Mesenchymal stem cell (in vitro differentiated cells and primary cell): ENCODE data around the gene DIPK1C.

Experiments
- DNase-seq: peaks from one replicate; pipeline ENCODE4 v3.0.0-alpha.2; 2013
- H2AFZ ChIP-seq: one replicate; pipeline ENCODE4 v1.6.1; 2013; ENCODE audit warnings: low read depth, mild to moderate bottlenecking, control low read depth, inconsistent platforms, low read length, moderate library complexity
- H2AK5ac ChIP-seq: 2 replicates; pipeline ENCODE4 v1.6.1; 2013; ENCODE audit warnings: low read length, moderate library complexity, mild to moderate bottlenecking, inconsistent platforms; ENCODE audit not compliant: severe bottlenecking
- H2BK120ac ChIP-seq: one replicate; pipeline ENCODE4 v1.6.1; 2013; ENCODE audit warnings: low read depth, mild to moderate bottlenecking, inconsistent platforms, low read length, moderate library complexity
- H2BK12ac ChIP-seq, 2 experiments: one replicate each; pipeline ENCODE4 v1.6.1; 2013; ENCODE audit warnings: inconsistent platforms in 2 of 2, low read length in 2 of 2, mild to moderate bottlenecking in 2 of 2, moderate library complexity in 2 of 2, control low read depth in 1 of 2
- H2BK15ac ChIP-seq: one replicate; pipeline ENCODE4 v1.6.1; 2013; ENCODE audit warnings: mild to moderate bottlenecking, low read depth, inconsistent platforms; ENCODE audit not compliant: poor library complexity, severe bottlenecking
- H2BK5ac ChIP-seq: 2 replicates; pipeline ENCODE4 v1.6.1; 2013; ENCODE audit warnings: low read depth, mild to moderate bottlenecking, low read length, control low read depth, inconsistent platforms; ENCODE audit not compliant: poor library complexity, severe bottlenecking
- H3K14ac ChIP-seq, 2 experiments: one replicate each; pipeline ENCODE4 v1.6.1; 2013; ENCODE audit warnings: inconsistent platforms in 2 of 2, low read length in 2 of 2, control low read depth in 1 of 2, mild to moderate bottlenecking in 1 of 2, moderate library complexity in 1 of 2
- H3K18ac ChIP-seq, 2 experiments: one replicate each; pipeline ENCODE4 v1.6.1; 2013; ENCODE audit warnings: inconsistent platforms in 2 of 2, low read length in 2 of 2, control low read depth in 1 of 2, low read depth in 1 of 2, mild to moderate bottlenecking in 1 of 2
- H3K23ac ChIP-seq, 2 experiments: one replicate each; pipeline ENCODE4 v1.6.1; 2013; ENCODE audit warnings: inconsistent platforms in 2 of 2, low read length in 2 of 2, mild to moderate bottlenecking in 2 of 2, moderate library complexity in 2 of 2, control low read depth in 1 of 2
- H3K27ac ChIP-seq: 2 replicates; pipeline ENCODE4 v1.5.1; 2013; ENCODE audit warnings: mild to moderate bottlenecking, moderate library complexity, low read length, control low read depth, inconsistent platforms; ENCODE audit not compliant: poor library complexity, severe bottlenecking
- H3K27me3 ChIP-seq, 2 experiments: 2 replicates each; pipeline versions ENCODE4 v1.6.1 to v1.7.0; 2013; ENCODE audit warnings: low read length in 2 of 2, mild to moderate bottlenecking in 2 of 2, moderate library complexity in 2 of 2, control low read depth in 1 of 2, inconsistent platforms in 1 of 2; ENCODE audit not compliant: control insufficient read depth in 1 of 2, insufficient read depth in 1 of 2
- H3K36me3 ChIP-seq, 2 experiments: 2 replicates each; pipeline versions ENCODE4 v1.6.1 to v1.7.0; 2013; ENCODE audit warnings: low read length in 2 of 2, control low read depth in 1 of 2, inconsistent platforms in 1 of 2, low read depth in 1 of 2, mild to moderate bottlenecking in 1 of 2; ENCODE audit not compliant: insufficient read depth in 2 of 2, control insufficient read depth in 1 of 2
- H3K4ac ChIP-seq, 2 experiments: one replicate each; pipeline ENCODE4 v1.6.1; 2013; ENCODE audit warnings: inconsistent platforms in 2 of 2, low read length in 2 of 2, mild to moderate bottlenecking in 2 of 2, moderate library complexity in 2 of 2, control low read depth in 1 of 2, low read depth in 1 of 2
- H3K4me1 ChIP-seq: 2 replicates; pipeline ENCODE4 v1.6.1; 2013; ENCODE audit warnings: low read depth, low read length, control low read depth; ENCODE audit not compliant: control insufficient read depth, insufficient read depth
- H3K4me2 ChIP-seq: 2 replicates; pipeline ENCODE4 v1.6.1; 2013; ENCODE audit warnings: low read length, mild to moderate bottlenecking, inconsistent platforms; ENCODE audit not compliant: poor library complexity, severe bottlenecking
- H3K4me3 ChIP-seq, 2 experiments: 2 replicates each; pipeline versions ENCODE4 v1.5.1 to v1.7.0; 2013; ENCODE audit warnings: low read length in 2 of 2, mild to moderate bottlenecking in 2 of 2, control low read depth in 1 of 2, low read depth in 1 of 2; ENCODE audit not compliant: insufficient read depth in 1 of 2
- H3K79me1 ChIP-seq: replicated peaks from 2 replicates; pipeline ENCODE4 v1.6.1; 2013; ENCODE audit warnings: mild to moderate bottlenecking, control low read depth, low read length, inconsistent platforms; ENCODE audit not compliant: poor library complexity, severe bottlenecking
- H3K9ac ChIP-seq: 2 replicates; pipeline ENCODE4 v1.7.0; 2013; ENCODE audit warnings: mild to moderate bottlenecking, low read length, moderate library complexity
- H3K9me3 ChIP-seq: 2 replicates; pipeline ENCODE4 v1.7.0; 2013; ENCODE audit warnings: mild to moderate bottlenecking, low read length; ENCODE audit not compliant: control insufficient read depth
- H4K8ac ChIP-seq: one replicate; pipeline ENCODE4 v1.6.1; 2013; ENCODE audit warnings: inconsistent platforms, mild to moderate bottlenecking, low read length, moderate library complexity
- H4K91ac ChIP-seq: one replicate; pipeline ENCODE4 v1.6.1; 2013; ENCODE audit warnings: mild to moderate bottlenecking, low read length, inconsistent platforms
- WGBS: methylation state at CpG from one replicate; pipeline ENCODE4 v1.1.7; 2013; ENCODE audit warnings: mixed read lengths; 5-methylcytosine and 5-hydroxymethylcytosine counted together

The DIPK1C gene

DNA sequence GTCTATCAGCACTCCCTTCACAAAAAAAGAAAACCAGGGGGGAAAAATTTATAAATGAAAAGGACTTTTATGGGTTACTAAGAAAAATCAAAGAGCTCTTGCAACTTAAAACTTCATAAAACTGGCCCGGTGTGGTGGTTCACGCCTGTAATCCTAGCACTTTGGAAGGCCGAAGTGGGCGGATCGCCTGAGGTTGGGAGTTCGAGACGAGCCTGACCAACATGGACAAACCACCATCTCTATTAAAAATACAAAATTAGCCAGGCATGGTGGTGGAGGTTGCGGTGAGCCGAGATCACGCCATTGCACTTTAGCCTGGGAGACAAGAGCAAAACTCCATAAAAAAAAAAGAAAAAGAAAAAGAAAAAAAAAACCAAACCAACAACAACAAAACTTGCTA lies 1.7 kb downstream of the DIPK1C start:
- H3K27me3 ChIP-seq, result peaks cover 70 to 95% of the 10 kb centered on the region in 2 experiments

DNA sequence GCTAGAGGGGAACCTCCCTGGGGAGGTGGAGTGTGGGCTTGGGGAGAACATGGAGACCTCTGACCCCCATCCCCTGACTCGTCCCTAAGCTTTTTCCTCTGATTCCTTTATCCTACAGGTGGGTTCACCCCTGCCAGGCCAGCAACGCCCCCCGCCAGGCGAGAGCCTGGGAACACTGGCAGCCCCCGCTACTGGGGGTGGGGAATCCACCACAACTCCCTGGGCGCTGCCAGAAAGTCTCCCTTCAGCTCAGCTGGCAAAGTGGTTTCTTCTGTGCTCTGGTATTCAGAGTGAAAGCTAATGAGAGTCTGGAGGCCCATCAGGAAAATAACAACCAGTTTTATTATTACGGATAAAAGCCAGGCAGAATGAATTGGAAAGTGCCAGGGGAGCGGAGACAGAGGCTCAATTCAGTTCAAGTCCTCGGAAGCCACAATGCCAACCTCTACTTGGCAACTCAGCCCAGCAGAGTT lies 2.8 kb downstream of the DIPK1C start:
- Histone ChIP-seq H3K27ac (no peak overlapping the region), H2BK120ac (no peak overlapping the region), H3K23ac (no peak overlapping the region), H3K27me3 (peaks cover 62 to 86% of the 10 kb centered on the region in 2 experiments), H2BK5ac (no peak overlapping the region), H3K14ac (no peak overlapping the region), H3K9me3 (no peaks in the 10 kb centered on the region), H2BK15ac (no peak overlapping the region), H3K4me2 (no peak overlapping the region), H3K79me1 (no peaks in the 10 kb centered on the region), H3K4ac (no peak overlapping the region), H2AFZ (no peak overlapping the region), H2BK12ac (no peak overlapping the region), H4K91ac (no peak overlapping the region), H4K8ac (no peak overlapping the region), H2AK5ac (no peak overlapping the region), H3K36me3 (no peaks in the 10 kb centered on the region), H3K18ac (no peak overlapping the region), H3K4me3 (no peak overlapping the region), H3K4me1 (peaks cover 11% of the 10 kb centered on the region), H3K9ac (no peak overlapping the region)
- no peak for DNase-seq
- WGBS, result 87% methylated on average over 8 of the region's 9 CpGs

More for the DNA sequence above, 1.7 kb downstream of the DIPK1C start:
- H3K9ac ChIP-seq, result no peak overlapping the region
- no peaks in the 10 kb centered on the region for H3K36me3 ChIP-seq
- H3K23ac ChIP-seq, result no peak overlapping the region
- no peak overlapping the region for H2AFZ ChIP-seq
- no peak overlapping the region for H4K8ac ChIP-seq
- H3K4me1 ChIP-seq, result peaks cover 11% of the 10 kb centered on the region
- no peak overlapping the region for H3K14ac ChIP-seq
- over 99% methylated on average over 7 of the region's 10 CpGs for WGBS
- no peak overlapping the region for H4K91ac ChIP-seq
- no peak overlapping the region for H3K4me2 ChIP-seq
- no peak overlapping the region for H3K4ac ChIP-seq
- DNase-seq, result no peak
- no peak overlapping the region for H3K18ac ChIP-seq
- no peak overlapping the region for H2BK5ac ChIP-seq
- H3K4me3 ChIP-seq, result no peak overlapping the region
- H2BK120ac ChIP-seq, result no peak overlapping the region
- no peak overlapping the region for H3K27ac ChIP-seq
- H2BK15ac ChIP-seq, result no peak overlapping the region
- no peak overlapping the region for H2AK5ac ChIP-seq
- H3K9me3 ChIP-seq, result no peaks in the 10 kb centered on the region
- H3K79me1 ChIP-seq, result no peaks in the 10 kb centered on the region
- H2BK12ac ChIP-seq, result no peak overlapping the region

DNA sequence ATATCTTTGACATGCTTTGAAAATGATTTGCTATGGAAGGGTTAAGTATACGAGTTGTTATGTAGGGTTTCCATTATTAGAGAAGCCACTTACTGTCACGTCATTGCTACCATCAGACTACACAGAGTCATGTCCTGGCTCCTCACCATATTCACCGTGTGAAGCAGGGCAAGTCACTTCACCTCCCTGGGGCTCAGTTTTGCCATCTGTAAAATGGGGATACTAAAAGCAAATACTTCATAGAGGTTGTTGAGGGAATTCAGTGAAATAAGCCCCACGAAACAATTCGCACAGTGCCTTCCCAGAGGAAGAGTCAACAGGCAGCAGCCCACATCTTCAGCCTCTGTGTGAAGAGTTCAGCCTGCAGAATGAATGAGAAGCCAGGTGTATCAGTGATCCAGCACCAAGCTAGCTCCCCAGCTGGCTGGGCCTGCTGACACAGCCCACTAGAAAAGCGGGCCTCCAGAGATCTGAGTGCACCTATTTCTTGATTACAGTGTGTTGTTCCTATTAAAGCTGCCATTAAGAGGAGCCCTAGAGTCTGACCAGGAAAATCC lies 3.4 kb downstream of the DIPK1C start:
- 92% methylated on average over 4 of the region's 6 CpGs for whole genome bisulfite sequencing
- no peak overlapping the region for H3K4ac ChIP-seq

DNA sequence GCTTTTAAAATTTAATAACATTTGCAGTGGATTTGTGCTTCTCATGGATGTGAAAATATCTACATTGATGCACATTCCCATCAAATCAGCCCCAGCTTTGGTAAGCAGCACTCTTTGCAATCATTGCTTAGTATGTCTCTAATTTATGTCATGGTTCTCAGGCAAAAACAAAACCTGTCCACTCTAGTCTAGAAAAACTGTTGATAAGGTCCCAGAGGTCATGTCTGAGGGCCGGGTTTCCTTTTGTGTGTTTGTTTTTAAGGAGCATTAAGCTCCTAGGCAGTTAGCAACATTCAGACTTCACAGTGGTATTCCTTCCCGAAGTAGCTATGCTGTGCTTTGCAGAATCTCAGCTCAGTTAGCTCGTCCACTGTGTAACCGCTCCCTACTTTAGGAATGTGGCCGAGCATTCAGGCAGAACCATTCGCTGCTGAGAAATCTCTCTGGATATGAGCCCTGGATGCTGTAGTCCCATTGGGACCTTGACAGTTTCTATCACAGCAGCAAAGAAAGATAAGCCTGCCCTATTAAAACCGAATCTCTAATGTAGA lies 4.0 kb downstream of the DIPK1C start:
- no peak overlapping the region for H3K27ac ChIP-seq
- H4K91ac ChIP-seq, result no peak overlapping the region
- no peak overlapping the region for H4K8ac ChIP-seq
- WGBS, result 52% methylated on average over 7 of the region's 7 CpGs
- H2BK15ac ChIP-seq, result no peak overlapping the region
- H3K4ac ChIP-seq, result no peak overlapping the region
- no peak overlapping the region for H2BK120ac ChIP-seq
- H3K36me3 ChIP-seq, result no peaks in the 10 kb centered on the region
- no peak overlapping the region for H3K4me3 ChIP-seq
- peaks cover 56 to 80% of the 10 kb centered on the region in 2 experiments for H3K27me3 ChIP-seq
- H2BK5ac ChIP-seq, result no peak overlapping the region
- H2AK5ac ChIP-seq, result no peak overlapping the region
- H3K4me1 ChIP-seq, result peaks cover 11% of the 10 kb centered on the region
- H3K79me1 ChIP-seq, result no peaks in the 10 kb centered on the region
- no peak for DNase-seq
- no peak overlapping the region for H2BK12ac ChIP-seq
- no peak overlapping the region for H3K9ac ChIP-seq
- no peaks in the 10 kb centered on the region for H3K9me3 ChIP-seq
- H3K23ac ChIP-seq, result no peak overlapping the region
- no peak overlapping the region for H3K4me2 ChIP-seq
- no peak overlapping the region for H3K14ac ChIP-seq
- no peak overlapping the region for H3K18ac ChIP-seq
- no peak overlapping the region for H2AFZ ChIP-seq

More for the DNA sequence above, 3.4 kb downstream of the DIPK1C start:
- Histone ChIP-seq H3K18ac (no peak overlapping the region), H2AFZ (no peak overlapping the region), H2BK5ac (no peak overlapping the region), H3K4me2 (no peak overlapping the region), H3K9me3 (no peaks in the 10 kb centered on the region), H3K36me3 (no peaks in the 10 kb centered on the region), H3K4me1 (peaks cover 11% of the 10 kb centered on the region), H3K23ac (no peak overlapping the region), H2BK120ac (no peak overlapping the region), H2BK15ac (no peak overlapping the region), H3K4me3 (no peak overlapping the region), H3K14ac (no peak overlapping the region), H3K27ac (no peak overlapping the region), H4K8ac (no peak overlapping the region), H3K27me3 (peaks cover 57 to 80% of the 10 kb centered on the region in 2 experiments), H3K79me1 (no peaks in the 10 kb centered on the region), H2BK12ac (no peak overlapping the region), H3K9ac (no peak overlapping the region), H4K91ac (no peak overlapping the region), H2AK5ac (no peak overlapping the region)
- no peak for DNase-seq
